HG03439 (cell line): ENCODE data around the gene GALNT9.

Experiments used
- ATAC-seq: cut with Tn5 transposase; IDR thresholded peaks from one replicate; pipeline ENCODE4 v1.9.1; 2021; ENCODE audit warnings: mild to moderate bottlenecking, moderate library complexity; ENCODE audit not compliant: unreplicated experiment

GALNT9 gene

GRCh38 chr12:132282031-132282949 is 47.1 kb downstream of the GALNT9 start:
- ATAC-seq = no peak

GRCh38 chr12:132281038-132281437 is 48.4 kb downstream of the GALNT9 start:
- ATAC-seq = no peak

- ATAC-seq = no peak
These were observed 49.0 kb downstream of the GALNT9 start for GRCh38 chr12:132280406-132280805.

- no peak for ATAC-seq
These were observed 49.5 kb downstream of the GALNT9 start for GRCh38 chr12:132279930-132280329.

- ATAC-seq = no peak
These were observed 50.1 kb downstream of the GALNT9 start for GRCh38 chr12:132279184-132279889.

- ATAC-seq = no peak
These were observed 50.8 kb downstream of the GALNT9 start for GRCh38 chr12:132278401-132279183.

GRCh38 chr12:132277949-132278348 is 51.4 kb downstream of the GALNT9 start:
- no peak for ATAC-seq

GRCh38 chr12:132277374-132277941 is 51.9 kb downstream of the GALNT9 start:
- no peak for ATAC-seq

- no peak for ATAC-seq
These were observed 52.5 kb downstream of the GALNT9 start for GRCh38 chr12:132276827-132277373.

- ATAC-seq = no peak
These were observed 53.1 kb downstream of the GALNT9 start for GRCh38 chr12:132276066-132276826.

- ATAC-seq = no peak
These were observed 53.8 kb downstream of the GALNT9 start for GRCh38 chr12:132275631-132276030.

- ATAC-seq = no peak
These were observed 54.3 kb downstream of the GALNT9 start for GRCh38 chr12:132275110-132275531.

GRCh38 chr12:132273992-132274334 is 55.4 kb downstream of the GALNT9 start:
- ATAC-seq = no peak

- no peak for ATAC-seq
These were observed 56.7 kb downstream of the GALNT9 start for GRCh38 chr12:132272711-132273110.

GRCh38 chr12:132271755-132272092 is 57.7 kb downstream of the GALNT9 start:
- ATAC-seq = no peak

GRCh38 chr12:132270969-132271754 is 58.2 kb downstream of the GALNT9 start:
- ATAC-seq = no peak

- ATAC-seq = no peak
These were observed 58.9 kb downstream of the GALNT9 start for GRCh38 chr12:132270516-132270915.

- ATAC-seq = no peak
These were observed 60.0 kb downstream of the GALNT9 start for GRCh38 chr12:132269271-132269968.

- no peak for ATAC-seq
These were observed 60.7 kb downstream of the GALNT9 start for GRCh38 chr12:132268674-132269073.
